ENCODE data around the gene VPS41.
A peak's percentile ranks its signal among the peaks of the same experiment; 100 is the strongest.

The VPS41 gene

DNA sequence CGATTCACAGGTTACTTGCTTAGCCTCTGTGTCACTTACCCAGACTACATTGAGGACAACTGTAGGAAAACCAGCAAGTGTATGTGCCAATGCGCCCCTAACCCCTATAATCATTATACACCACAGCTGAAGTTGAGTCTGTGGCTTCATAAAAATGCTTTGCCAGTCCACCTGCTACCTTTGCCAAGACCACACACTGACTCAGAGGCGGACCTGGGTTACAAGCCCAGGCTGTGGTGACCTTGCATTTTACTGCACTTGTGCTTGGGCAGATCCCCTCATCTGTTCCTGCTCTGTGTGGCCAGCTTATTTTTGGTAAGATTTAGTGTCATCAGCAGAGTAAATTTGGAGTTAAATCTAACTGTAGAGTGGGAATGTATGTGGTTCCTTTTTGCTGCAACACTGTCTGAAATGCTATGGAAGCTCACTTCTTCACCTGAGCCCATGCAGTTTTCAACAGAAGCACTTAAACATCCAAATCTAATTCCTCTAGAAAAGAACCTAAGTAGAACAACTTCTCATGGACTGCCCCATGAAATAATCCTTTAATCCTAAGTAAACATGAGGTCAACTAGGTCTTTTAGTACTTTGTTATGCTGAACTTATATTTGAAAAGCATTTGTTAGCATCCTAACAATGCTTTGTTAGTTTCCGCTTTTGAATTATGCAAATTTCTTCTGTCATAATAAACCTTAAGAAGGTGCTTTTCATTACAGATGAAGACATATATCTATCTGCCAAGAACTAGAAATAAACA, 181.6 kb downstream of the VPS41 start:
- DNase-seq (ENCODE audit: low read depth), result no peak

DNA sequence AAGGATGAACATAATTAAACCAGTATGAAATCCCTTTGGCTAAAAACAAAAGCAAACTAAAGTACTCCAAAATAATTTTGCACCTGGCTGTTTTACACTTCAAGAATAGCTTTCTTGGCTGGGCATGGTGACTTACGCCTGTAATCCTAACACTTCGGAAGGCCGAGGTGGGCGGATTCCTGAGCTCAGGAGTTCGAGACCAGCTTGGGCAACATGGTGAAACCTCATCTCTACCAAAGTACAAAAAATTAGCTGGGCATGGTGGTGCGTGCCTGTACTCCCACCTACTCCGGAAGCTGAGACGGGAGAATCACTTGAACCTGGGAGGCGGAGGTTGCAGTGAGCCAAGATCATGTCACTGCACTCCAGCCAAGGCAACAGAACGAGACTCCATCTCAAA, 185.7 kb downstream of the VPS41 start:
- no peak for DNase-seq (ENCODE audit: low read depth)

DNA sequence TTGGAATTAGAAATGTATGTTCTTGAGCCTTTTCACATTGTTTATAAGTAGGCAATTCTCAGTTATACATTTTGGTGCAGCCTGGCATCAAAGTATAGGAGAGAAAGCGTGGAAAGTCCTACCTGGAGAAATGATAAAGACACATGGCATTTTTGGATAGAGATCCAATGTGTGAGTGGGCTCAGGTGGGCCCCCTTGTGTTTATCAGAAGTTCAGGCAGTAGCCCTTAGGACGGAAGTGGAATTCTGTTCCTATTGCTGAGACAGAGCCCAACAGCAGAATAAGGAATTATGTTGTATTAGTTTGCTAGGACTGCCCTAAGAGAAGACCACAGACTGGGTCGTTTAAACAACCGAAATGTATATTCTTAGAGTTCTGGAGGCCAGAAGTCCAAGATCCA, 192.6 kb downstream of the VPS41 start:
- DNase-seq (ENCODE audit: low read depth), result no peak

DNA sequence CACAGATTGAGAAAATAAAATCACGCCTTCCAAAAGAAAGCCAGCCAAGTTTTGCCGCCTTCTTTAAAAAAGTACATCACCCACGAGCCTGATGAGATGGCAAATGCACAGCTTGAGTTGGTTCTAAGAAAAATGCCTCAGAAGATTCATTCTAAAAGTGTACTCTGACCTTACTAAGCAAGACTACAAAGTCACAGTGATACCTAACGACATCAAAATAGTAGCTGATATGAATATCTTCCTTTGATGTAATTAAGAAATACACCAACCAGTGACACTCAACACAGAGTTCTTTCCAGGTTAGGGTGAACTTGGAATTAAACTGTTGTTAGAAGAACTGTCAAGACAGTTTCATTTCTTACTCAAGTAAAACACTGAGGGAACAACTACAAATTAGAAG, 199.9 kb downstream of the VPS41 start:
- DNase-seq (ENCODE audit: low read depth), result no peak

DNA sequence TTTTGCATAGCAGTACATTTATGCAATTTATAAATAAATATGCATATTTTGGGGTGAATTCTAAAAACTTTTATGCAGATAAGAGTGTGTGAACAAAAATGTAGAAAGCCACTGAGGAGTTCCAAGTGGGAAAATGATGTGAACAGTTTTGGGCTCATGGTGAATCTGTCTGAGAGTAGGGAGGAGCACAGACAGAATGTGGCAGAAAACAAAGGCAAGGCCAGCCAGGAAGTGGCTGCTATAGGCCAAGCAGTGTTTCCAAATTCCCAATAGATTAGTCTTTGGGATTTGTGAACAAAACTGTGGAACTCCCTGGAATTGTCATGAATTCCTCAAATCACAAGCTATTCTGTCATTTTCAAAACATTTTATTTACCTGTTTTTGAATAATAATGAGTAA, 204.2 kb downstream of the VPS41 start:
- DNase-seq (ENCODE audit: low read depth), result no peak

DNA sequence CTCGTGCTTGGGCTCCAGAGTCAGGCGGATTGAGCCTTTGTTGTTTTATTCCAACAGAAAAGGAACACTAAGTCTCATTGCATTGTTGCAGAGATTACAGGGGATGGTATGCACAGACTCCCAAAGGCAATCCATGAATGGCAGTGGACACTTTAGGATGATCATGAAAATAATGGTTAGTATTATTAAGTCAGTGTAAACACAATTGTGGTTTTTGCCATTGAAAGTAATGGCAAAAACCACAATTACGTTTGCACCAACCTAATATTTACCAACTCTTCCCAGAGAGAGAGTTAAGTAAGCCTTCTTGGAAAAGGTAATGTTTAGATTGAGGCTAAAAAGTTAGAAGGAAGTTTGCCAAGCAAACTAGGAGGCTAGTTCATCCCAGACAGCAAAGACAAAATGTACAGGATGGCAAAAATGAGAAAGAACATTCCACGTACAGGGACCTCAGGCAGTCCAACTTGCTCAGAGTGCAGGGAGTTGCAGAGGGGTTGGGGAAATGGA, 204.9 kb downstream of the VPS41 start:
- DNase-seq (ENCODE audit: low read depth), result no peak

DNA sequence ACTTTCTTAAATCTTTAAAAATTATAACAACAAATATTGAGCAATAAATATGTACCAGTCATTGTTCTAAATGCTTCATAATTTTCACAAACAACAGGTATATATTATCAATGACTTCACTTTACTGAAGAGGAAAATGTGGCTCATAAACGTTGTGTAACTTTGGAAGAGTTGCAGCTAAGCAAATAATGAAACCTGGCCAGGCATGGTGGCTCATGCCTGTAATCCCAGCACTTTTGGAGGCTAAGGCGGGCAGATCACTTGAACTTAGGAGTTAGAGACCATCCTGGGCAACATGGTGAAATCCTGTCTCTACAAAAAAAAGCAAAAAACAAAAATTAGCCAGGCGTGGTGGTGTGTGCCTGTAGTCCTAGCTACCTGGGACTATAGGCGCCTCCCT, 205.9 kb downstream of the VPS41 start:
- no peak for DNase-seq (ENCODE audit: low read depth)

DNA sequence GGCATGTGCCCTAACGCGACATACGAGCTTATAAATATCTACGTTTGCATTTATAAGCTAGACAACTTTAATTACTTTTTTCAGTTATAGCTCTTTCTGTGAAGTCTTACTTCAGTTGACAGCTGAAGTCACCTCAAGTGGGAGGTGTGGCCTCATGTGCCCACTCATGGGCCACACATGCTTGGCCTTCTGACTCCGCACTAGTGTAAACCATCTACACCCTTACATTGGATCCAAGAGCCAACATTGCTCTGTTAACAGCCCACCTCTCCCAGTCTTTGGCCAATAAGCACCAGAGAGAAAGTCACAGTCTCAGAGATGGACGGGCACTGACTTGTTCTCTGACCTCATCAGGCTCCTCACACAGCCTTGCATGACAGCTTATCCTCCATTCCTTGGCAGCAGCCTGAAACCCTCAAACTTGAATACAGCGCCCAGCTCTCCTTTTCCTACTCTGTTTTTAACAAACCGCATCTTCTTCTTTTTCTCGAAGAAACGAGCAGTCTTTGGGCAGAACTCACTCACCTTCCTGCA, 206.9 kb downstream of the VPS41 start:
- DNase-seq (ENCODE audit: low read depth), result no peak

DNA sequence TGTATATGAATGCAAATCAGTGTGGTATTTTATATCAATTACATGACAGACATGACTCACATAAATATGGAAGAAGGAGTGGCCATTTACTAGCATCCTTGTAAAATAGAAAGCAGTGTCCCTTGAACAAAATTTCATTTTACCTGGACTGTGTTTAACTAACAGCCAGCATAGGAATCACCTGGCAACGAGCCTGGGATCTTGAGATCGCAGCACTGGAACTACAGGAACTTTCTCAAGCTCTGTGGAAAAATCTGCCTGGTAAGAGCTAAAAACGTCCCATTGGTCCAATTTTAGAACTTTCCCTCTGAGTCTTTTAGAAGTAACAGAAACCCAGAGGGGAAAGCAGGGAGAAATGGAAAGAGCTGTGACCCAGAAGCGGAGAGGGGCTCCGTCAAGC, 208.9 kb downstream of the VPS41 start:
- no peak for DNase-seq (ENCODE audit: low read depth)

DNA sequence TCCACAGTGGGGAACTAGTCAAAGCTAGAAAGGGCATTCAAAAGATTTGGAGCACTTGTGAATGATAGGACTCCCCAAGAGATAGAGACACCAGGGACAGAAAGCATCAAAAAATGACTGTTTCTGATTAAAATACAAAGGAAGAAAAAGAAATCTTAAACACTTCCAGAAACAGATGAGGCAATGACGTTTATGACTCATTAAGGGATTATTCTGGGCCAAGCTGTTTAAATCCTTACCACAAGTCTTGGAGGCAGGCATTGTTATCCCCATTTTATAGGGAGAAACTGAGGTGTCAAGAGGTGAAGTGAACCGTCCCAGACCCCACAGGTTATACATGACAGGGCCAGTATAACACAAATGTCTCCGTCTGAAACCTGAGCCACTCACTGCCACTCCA, 209.5 kb downstream of the VPS41 start:
- peak; percentile 48 for DNase-seq (ENCODE audit: low read depth)

DNA sequence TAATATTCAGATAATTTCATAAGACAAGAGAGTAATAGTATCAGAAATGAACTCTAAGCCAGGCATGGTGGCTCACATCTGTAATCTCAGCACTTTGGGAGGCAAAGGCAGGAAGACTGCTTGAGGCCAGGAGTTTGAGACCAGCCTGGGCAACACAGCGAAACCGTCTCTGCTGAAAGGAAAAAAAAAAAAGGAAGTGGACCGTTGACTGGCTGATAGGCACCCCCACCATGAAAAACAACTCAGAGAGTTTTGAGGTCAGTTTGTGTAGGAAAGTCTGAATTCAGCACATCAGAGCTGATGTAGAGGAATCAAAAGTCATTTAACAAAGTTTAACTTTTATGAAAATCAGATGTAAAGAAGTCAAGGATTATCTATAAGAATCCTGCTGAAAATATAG, 214.7 kb downstream of the VPS41 start:
- no peak for DNase-seq (ENCODE audit: low read depth)

DNA sequence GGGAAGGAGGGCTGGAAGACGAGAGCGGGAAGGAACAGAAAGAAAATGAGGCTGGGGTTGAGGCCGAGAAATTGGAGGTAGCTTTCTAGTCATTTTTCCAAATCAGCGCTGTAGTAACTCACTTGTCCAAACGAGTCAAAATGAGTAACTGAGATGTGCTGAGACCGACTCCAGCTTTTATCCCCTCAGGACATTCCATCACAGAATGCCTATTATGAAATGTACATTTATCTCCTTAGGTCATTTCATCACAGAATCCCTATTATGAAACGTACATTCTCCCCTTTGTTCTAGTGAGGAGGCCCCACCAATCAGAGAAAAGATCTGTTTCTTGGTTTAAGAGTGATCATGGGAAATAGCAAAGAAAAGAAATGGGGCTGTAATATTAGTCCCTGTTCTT, 222.1 kb downstream of the VPS41 start:
- DNase-seq (ENCODE audit: low read depth), result no peak

DNA sequence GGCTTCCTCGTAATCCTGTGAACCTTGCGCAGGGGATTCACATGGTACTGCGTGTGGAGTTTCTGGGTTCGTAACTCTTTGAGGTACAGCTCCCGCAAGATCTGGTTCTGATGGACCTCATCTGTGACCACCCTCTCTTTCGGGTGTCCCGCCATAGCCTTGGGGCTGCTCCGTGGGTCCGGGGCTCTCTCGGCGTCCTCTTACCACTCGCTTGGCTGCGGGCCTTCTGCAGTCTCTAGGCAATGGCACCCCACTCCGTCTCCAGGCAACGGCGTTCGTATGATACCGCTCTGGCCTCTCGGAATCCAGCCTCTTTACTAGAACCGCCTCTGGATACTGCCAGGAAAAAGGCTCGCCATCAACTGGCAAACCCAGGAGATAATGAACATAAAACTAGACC, 223.1 kb downstream of the VPS41 start:
- DNase-seq (ENCODE audit: low read depth), result no peak

DNA sequence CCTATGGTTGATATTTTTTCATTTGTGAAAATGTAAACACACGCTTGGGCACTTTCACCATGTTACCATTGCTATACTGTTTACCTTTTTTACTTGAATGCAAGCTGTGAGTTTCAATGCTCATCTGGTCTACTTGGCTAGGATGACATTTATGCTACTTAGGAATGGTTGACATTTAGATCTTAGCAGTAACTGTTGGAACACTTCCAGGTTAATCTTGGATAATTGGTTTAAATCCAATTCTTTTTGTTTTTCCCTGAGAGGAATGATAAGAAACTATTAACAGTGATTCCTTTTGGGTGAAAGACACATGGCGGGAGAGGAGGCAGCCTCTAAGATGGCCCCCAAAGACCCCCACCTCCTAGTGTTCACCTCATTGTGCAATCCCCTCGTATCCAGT, 226.4 kb downstream of the VPS41 start:
- no peak for DNase-seq (ENCODE audit: low read depth)

DNA sequence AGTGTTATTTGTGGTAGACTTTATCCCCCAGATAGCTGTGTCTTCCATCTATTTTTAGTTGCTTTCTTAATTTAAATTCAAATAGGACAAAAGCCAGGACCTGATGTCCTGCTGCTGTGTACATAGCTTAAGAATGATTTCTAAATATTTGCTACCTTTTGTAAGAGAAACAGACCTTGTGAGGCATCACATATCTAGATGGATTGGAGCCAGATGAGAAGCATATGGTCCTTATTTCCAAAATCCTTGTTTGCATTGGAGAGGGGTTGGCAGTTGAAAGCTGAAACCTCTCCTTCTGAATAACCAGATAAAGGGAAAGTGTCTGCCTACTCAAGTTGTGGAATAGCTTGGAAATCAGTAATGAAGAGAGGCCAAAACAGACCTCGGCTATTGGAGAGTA, 227.1 kb downstream of the VPS41 start:
- DNase-seq (ENCODE audit: low read depth), result peak; percentile 53

DNA sequence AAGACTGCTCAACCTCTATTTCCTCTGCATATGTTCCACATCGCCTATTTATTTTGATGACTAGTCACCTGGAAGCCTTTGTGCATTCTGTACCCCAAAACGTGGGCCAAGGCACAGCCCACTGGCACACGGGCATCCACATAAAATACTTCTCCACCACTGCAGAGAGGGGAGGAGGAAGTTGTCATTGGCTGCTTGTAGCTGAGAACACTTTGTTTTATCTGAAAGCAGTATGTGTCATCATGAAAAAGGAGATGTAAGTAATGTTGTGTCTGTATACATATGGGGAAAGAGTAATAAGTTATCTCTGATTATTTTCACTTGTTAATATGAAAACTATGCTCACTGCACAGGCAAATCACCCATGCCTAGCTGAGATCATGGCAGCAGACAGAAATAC, 229.6 kb downstream of the VPS41 start:
- DNase-seq (ENCODE audit: low read depth), result no peak

DNA sequence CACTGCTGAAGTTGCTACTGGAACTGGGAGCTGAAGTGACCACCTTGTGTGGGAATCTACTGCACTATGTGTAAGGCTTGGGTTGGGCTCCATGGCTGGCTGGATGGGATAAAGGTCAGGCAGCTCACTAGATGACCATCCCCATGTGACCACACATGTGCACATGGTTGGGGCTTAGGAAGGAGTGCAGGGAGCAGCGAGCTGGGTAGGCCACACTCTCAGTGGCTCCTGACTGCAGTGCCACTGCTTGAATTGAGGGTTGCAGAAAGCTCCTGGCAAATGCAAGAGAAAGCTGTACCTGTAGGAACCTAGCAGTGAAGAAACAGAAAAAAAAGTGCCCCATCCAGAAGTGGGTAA, 230.3 kb downstream of the VPS41 start:
- DNase-seq (ENCODE audit: low read depth), result no peak

DNA sequence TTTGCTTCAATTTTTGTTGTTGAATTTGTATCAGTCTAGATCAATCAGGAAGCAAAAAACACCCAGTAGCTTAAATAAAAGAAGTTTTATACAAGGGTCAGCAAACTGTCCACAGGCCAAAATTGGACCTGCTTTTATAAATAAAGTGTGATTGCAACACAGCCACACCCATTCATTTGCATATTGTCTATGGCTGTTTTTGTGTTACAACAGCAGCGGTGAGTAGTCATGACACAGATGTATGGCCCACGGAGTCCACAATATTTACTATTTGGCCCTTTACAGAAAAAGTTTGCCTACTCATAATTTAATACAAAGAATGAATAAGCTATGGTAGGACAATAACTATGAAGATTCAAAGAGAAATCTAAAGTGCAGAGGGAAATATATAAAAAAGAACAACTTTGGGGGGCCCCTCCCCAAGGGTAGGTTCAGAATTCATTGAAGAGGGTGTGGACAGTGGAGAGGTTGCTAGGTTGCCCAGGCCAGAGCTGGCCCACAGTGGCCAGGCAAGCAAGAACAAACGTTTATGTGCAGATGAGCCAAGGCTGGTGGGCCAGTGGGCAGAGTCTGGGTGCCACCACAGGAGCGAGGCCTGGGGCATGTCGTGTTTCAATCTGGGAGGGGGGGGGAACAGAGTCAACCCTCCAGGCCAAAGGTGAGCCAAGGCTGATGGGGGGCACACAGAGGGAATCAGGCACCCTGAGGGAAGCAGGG, 230.9 kb downstream of the VPS41 start:
- no peak for DNase-seq (ENCODE audit: low read depth)

DNA sequence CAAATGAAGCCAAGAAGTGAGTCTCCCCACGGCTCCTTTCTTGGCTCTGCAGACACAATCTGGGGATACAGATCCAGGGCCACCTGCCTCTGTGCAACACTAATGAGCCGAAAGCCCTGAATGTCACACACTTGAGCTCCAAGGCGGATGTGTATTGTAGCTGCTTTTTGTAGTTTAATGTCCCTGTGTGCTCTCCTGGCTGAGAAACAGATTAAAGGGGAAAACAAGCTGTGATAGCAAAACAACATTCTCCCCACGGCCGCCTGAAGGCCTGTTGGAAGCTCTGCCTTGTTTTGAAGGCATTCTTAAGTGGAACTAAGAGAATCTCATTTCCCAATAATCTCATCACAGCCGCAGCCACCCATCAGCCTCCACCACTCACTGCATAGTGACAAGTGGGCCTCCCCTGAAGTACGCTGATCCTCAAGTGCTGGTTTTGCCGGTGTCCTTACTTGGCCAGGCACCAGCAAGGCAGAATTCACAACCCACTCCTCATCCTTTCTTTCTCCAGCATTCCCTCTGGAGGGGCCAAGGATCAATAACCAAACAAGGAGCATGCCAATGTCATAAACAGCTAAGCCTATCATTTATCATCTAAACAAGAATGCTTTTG, 233.4 kb downstream of the VPS41 start:
- DNase-seq (ENCODE audit: low read depth), result no peak

DNA sequence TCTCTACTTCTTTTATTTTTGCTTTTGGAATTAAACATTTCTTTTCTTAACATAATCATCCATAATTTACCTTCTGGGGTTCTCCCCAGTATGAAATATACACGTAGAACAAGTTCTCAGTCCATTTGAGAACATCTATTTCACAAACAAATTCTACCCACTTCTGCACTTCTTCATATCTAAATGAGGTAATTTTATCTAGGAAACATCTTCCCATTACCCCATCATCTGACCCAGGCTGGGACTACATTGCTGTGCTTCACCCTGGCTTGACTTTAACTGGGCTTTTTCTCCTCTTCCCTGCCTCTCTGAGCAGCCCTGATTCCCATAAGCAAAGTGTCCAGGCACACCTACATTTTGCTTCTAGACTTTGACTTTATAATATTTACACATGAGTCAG, 234.5 kb downstream of the VPS41 start:
- DNase-seq (ENCODE audit: low read depth), result no peak

DNA sequence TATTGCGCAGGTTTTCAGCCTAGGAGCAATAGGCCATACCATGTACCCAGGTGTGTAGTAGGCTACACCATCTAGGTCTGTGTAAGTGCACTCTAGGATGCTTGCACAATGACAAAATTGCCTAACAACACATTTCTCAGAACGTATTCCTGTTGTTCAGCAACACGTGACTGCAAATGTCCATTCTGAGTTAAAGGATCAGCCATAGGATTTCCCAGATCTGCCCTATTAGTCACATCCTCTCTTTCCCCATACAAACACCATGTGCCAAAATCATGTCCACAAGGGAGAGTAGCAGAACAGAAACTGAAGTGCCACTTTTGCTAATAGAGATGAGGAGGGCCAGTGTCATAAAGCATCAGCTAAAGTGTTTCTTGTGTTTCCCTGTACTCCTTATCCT, 235.2 kb downstream of the VPS41 start:
- DNase-seq (ENCODE audit: low read depth), result peak; percentile 72
